ENCODE data around the gene TYRO3.

TYRO3 gene

GRCh38 chr15:41558400-41559238, at the start of gene TYRO3:
TYRO3 (plus strand) TSS chr15:41559212; CDS start chr15:41559258, 46 bp downstream.
- DNase-seq (ENCODE audit: low spot score) = no peak
- peak within 1 kb of the TSS; percentile 24 to 75 for H3K27ac ChIP-seq
- H3K4me3 ChIP-seq = peak within 1 kb of the TSS; percentile 91
- TF ChIP-seq CTCF (IDR thresholded peaks at IDR 0.05) = no peak

GRCh38 chr15:41510728-41511127, 48.3 kb upstream of the TYRO3 start:
- TF ChIP-seq CTCF (IDR thresholded peaks at IDR 0.05) = no peak
- Histone ChIP-seq H3K4me3 (no peak overlapping the region), H3K27ac (no peak overlapping the region)
- no peak for DNase-seq (ENCODE audit: low spot score)

- H3K27ac ChIP-seq = no peak overlapping the region
- no peak for DNase-seq (ENCODE audit: low spot score)
- TF ChIP-seq CTCF (IDR thresholded peaks at IDR 0.05) = no peak
- peak overlapping the region; percentile 70 for H3K4me3 ChIP-seq
Measured at GRCh38 chr15:41511331-41511898, 47.6 kb upstream of the TYRO3 start.

- DNase-seq (ENCODE audit: low spot score) = no peak
- no peak for TF ChIP-seq CTCF (IDR thresholded peaks at IDR 0.05)
- peak overlapping the region; percentile 70 for H3K4me3 ChIP-seq
- H3K27ac ChIP-seq = no peak overlapping the region
Measured at GRCh38 chr15:41511899-41512369, 47.1 kb upstream of the TYRO3 start.

- H3K4me3 ChIP-seq = peak overlapping the region; percentile 70
- no peak for DNase-seq (ENCODE audit: low spot score)
- TF ChIP-seq CTCF (IDR thresholded peaks at IDR 0.05) = no peak
- no peak overlapping the region for H3K27ac ChIP-seq
Measured at GRCh38 chr15:41512512-41512939, 46.5 kb upstream of the TYRO3 start.

- no peak for DNase-seq (ENCODE audit: low spot score)
- no peak for TF ChIP-seq CTCF (IDR thresholded peaks at IDR 0.05)
- Histone ChIP-seq H3K27ac (no peak overlapping the region), H3K4me3 (peak overlapping the region; percentile 70)
Measured at GRCh38 chr15:41512940-41513505, 46.0 kb upstream of the TYRO3 start.
